OCI-LY1 (cell line): ENCODE measurements around the gene JAK1.

Experiments
- EZH2 ChIP-seq: fragments of 200-600 bp; sonication (generic), shearing (Covaris generic); IDR thresholded peaks from 2 replicates; pipeline ENCODE4 v1.8.0; 2017; ENCODE audit warnings: borderline replicate concordance, mixed run types, mild to moderate bottlenecking, antibody characterized with exemption, low read length, moderate library complexity, mixed read lengths
- TF ChIP-seq, protein P1 (sequence below): fragments of 200-600 bp; sonication (generic), shearing (Covaris generic); IDR thresholded peaks from 2 replicates; pipeline ENCODE4 v1.5.1; 2017; ENCODE audit warnings: mild to moderate bottlenecking, antibody characterized with exemption, low read length, moderate library complexity, mixed read lengths

DNA sequence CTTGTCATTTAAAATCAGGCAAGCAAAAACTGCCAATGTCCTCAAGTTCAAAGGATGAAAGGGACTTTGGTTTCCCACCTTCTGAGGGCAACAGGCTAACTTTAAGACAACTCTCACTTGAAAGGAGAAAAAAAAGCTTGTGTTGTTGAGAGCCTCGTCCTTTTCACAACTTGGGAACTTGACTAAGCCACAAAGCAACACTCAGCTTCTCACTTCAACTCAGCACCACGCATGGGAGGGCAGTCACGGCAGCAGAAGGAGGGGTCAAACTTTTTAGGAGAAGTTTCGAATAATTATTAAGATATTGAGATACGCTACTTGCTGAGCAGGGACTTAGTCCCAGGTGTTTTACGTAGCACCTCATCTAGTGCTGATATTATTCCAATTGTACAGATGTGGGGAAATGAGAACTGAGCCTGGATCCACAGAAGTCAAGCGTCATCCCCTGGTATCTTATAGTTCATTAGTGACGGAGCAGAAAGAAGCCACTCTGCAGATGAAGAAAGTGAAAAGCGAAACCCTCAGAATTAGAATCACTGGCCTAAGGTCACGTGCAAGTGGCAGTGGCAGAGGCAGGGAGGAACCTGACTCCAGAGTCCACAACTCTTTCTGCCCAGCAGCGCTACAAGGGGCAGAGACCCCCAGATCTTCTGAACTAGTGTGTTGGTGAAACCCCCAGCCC, 83.6 kb downstream of the JAK1 start:
- no peak for TF ChIP-seq EZH2
- TF ChIP-seq, protein P1, sequence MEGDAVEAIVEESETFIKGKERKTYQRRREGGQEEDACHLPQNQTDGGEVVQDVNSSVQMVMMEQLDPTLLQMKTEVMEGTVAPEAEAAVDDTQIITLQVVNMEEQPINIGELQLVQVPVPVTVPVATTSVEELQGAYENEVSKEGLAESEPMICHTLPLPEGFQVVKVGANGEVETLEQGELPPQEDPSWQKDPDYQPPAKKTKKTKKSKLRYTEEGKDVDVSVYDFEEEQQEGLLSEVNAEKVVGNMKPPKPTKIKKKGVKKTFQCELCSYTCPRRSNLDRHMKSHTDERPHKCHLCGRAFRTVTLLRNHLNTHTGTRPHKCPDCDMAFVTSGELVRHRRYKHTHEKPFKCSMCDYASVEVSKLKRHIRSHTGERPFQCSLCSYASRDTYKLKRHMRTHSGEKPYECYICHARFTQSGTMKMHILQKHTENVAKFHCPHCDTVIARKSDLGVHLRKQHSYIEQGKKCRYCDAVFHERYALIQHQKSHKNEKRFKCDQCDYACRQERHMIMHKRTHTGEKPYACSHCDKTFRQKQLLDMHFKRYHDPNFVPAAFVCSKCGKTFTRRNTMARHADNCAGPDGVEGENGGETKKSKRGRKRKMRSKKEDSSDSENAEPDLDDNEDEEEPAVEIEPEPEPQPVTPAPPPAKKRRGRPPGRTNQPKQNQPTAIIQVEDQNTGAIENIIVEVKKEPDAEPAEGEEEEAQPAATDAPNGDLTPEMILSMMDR: no peak
